HG03571 (cell line): ENCODE results near the gene HCFC1.

Experiments used
- ATAC-seq: cut with Tn5 transposase; IDR thresholded peaks from one replicate; pipeline ENCODE4 v1.9.1; 2021; ENCODE audit not compliant: unreplicated experiment

Gene HCFC1

DNA sequence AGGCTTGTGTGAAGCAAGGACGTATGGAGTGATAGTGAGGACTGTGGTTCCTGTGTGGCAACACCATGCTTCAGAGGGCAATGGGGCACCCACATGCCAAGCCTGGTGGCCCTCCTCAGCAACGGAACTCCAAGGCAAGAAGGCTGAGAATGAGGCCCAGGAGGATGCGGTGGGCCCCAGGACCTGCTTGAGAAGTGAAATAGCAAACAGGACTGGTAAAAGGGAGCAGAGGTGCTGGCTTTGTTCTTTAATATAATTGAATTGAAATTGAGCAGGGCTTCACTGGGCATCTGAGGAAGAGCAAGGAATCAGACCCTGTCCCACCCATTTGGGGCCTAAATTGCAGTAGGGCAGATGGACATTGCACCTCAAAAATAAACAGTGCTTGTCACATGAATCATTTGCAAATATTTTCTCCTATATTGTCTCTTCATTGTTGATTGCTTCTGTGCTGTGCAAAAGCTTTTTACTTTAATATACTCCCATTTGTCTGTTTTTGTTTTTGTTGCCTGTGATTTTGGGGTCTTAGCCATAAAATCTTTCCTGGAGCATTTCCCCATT is 3.2 kb upstream of the HCFC1 start:
- no peak for ATAC-seq

DNA sequence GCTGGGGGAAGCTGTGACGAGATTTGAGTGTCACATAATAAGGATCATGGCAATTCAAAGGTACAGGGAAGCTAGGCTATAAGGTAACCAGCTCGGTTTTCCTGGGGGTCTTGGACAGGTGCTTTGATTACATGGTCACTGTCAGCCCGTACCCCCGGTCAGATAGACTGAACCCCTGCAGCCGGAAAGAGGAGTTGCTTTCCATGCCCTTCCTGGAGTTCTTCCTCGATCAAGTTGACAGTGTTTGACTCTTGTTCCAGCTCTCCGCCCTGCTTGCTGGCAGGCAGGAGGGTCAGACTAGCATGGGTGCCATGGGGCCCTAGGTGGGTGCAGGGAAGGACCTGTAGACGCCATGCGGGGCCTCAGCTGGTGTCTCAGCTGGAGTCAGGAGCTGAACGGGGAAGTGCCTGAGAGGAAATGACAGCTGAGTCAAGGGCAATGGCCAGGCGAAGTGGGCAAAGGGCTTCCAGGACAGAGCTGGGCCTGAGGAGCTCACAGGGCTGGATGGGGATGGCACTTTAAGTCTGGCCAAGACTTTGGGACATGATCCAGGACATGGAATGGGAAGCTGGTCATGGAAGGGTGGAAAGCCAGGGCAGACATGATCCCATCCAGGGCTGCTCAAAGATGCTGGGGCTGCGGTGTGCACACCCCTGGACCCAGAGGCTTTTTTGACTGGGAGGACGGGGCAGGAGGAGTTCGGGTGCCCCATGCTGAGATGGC is 2.5 kb upstream of the HCFC1 start:
- ATAC-seq = no peak

DNA sequence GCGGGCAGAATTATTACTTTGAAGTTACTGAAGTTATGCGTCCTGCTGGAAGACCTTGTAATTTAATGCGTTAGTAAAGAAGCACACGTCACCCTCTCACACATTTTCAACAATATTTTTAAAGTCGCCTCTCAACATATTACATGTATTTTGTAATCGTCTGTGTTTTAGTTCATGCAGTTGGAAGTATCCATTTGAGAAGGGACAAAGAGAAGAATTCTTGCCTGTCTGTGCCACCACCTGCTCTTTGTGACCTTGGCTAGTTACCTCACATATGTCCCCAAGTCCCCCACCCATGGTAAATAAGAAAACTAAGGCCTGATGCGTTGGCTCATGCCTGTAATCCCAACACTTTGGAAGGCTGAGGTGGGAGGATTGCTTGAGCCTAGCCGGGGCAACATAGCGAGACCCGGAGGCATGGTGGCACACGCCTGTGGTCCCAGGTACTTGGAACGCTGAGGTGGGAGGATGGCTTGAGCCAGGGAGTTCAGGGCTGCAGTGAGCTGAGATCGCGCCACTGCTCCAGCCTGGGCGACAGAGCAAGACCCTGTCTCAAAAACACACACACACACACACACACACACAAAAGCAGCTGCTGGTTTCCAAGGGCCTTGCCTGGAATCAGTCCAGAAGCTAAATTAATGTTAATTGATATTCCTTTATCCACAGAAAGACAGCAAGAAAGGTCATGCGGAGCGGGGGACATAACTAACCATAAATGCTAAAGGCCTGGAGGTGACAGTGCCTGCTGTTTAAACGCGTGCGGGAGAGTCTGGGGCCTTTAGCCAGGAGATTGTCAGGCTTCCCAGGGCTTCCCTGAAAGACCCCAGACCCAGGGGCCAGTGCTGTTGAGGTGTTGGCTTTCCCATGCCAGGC is 1.7 kb upstream of the HCFC1 start:
- ATAC-seq = no peak

DNA sequence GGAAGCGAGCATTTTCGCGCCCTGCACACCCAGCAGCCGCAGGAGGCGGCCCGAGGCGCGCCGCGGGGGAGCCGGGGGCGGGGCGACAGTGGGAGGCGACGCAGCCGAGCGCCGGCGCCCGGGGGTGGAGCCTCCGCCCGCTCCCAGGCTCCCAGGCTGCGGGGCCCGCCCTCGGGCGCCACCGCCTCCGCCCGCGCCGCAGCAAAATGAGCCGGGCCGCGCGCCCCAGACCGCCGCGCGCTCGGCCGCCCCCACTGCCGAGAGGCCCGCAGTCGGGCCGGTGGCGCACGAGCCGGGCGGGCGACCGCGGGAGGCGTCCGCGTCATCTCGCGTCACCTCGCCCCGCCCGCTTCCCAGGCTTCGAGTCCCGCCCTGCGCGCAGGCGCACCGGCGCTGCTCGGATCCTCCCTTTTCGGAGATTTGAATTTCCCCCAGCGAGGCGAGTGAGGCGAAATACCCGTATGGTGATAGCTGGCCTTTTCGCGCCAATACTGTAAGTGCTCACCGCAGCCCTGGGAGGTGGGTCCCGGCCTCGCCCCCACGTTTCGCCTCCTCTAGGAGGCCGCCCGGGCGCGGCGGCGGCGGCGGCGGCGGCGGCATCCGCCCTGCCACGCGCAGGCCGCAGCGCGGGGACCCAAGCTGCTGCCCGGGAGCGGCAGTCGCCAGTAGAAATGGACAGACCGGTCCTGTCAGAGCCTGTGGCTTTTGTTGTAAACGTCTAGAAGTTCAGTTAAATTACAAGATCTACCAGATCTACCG is 929 bp upstream of the HCFC1 start, which contains the start of gene TMEM187:
TMEM187 (plus strand) TSS at position 387 of the 759 bp plus-strand sequence. CDS start 9,309 bp downstream, outside the sequence.
- peak; percentile 41 for ATAC-seq

DNA sequence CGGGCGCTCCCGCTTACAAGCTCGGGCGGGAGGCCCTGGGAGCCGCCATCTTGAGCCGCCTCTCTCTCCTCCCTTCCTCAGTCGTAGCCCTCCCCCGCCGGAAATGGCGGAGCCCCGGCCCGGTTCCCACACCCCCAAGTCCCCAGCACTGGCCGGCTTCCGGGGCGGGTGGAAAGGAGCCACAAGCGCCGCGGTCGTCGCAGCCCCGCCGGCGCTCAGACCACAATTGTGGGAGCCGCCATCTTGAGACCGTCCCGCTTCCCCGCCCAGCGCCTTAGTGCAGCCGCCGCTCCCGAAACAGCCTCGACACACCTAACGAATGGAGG is 531 bp downstream of the HCFC1 start:
- ATAC-seq = peak; percentile 31

DNA sequence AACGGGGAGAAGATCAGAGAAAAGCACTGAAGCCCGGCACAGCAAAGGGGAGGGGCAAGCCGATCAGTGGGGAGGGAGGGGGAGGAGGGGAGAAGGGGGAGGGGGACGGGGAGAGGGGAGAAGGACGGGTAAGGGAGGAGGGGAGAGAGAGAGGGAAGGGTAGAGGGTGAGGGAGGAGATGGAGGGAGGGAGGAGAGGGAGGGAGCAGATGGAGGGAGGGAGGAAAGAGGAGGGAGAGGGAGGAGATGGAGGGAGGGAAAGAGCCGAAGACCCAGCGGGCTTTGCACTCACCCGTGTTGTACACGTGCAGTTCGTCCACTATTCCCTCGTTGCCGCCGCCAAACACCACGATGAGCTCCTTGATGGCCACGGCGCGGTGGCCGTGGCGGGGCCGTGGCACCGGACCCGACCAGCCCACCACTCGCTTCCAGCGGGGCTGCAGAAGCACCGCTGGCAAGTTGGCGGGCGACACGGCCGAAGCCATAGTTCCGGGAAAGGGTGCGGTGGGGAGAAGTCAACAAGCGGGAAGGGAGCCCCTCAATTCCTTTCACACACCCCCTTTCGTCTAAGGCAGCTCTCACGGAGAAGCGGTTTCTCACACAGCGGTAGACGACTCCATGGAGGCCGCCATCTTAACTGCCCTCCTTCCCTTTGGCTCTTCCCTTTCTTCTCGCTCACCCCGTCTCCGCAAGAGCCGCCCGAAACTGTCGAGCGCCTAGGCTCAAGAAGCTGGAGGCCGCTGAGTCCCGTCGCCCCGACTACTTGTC is 1.1 kb downstream of the HCFC1 start:
- no peak for ATAC-seq

DNA sequence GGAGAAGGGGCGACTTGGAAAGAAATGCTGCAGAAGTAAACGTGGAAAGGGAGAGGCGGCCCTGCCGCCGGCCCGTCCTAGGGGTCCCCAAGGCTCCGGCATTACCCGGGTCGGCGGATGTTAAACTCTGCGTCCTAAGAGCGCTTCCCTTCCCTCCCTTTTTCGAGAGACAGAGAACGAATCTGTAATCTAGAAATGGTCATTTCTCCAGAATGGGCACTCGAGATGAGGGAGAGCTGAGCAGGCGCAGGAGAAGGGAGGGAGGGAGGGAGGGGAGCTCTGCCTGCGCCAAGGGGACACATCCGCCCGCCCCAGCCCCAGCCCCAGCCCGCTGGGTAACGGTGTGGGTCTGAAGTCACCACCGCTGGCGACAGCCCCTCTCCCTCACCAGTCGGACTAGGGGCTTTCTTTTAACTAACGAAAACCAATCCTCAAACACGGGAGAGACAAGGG is 1.7 kb downstream of the HCFC1 start:
- no peak for ATAC-seq

DNA sequence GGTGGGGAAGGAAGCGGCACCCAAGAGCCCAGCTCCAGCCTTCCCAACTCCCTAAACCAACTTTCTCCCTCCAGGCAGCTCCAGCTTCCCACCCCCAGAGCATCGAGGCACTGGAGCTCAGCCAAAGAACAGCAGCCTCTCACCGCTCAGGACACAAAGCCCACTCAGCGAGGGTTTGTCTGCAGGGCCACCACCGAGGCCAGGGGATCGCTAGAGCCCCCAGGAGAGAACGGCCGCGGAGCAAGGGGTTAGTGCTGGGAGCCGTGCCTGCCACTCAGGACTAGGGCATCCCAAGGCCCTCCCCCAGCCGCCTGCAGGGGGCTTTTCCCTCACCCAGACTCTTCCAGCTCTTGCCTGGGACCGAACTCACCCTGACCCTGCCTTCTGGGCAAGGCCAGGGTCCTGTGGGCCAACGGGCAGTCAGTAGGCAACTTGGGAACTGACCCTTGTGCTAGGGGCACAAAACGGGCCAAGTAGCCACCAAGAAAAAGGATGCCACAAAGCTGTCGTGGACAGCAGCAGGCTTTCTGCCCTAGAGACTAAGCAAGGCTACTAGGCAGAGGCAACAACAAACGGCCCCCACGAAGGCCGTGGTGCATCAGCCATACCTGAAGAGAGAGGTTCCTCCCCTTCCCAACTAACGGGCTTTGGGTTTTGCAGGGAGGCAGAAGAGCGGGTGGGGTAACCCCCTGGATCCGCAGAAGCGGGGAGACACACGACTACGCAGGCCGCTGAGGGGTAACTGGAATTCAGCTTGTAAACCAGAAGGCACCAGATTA is 2.3 kb downstream of the HCFC1 start:
- no peak for ATAC-seq

DNA sequence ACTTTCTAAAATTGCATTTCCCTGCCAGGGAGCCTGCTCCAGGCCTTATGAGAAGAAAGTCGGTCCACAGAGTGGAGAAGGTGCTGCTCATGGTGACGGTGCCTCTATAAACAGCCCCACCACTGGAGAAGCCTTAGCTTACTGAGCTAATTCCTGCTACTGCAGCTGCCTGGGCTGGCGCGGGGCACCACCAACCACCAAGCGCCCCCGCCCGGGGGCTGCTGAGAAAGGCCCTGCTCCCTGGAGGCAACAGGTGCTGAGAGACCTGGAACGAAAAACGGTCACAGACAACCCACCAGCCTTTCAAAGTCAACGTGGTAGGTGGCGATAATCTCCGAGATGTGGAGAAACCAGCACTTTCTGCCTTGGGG is 2.9 kb downstream of the HCFC1 start:
- no peak for ATAC-seq

DNA sequence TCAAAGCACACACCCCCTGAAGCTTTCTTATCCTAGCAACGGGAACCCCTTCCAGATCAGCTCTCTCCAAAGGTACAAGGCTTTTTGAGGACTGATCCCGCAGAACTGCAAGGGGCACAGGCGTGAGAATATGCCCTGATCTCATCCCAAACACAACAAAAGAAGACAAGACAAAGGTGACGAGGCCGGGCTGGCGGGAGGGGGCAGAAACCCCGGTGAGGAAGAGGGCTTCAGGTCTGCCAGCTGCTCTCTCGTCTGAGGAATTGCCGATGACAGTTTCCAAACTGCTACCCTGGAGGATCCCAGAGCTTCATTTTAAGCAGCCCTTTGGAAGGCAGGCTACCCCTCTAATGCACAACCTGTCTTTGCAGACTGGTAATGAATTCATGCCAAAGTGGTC is 3.4 kb downstream of the HCFC1 start:
- ATAC-seq = no peak

DNA sequence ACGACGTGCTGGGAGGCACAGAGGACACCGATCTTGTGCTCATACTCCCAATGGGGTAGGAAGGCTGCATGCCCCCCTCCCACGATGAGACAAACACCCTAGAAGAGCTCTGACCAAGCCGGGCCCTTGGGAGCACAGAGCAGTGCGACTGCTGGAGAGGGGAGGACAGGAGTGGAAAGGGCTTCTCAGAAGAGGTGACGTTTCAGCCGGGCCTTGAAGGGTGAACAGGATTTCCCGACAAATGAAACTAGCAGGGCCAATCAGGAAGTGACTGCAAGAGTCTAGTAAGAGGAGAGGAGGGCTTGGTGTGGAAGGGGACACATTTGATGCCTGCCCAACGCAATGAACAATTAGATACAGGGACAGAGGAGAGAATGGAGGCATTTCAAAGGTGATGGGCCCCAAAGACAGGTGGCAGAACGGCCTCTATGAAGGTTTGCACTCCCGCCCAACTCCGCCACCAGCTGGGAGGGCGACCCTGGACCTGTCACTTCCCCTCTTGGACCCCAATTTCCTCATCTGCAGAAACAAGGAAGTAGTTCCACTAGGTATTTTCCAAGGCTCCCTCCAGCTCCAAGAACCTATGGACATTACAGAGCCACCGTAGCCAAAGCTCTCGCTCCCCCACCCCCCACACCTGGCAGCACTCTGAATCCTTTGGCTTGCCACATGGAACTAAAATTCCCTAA is 3.9 kb downstream of the HCFC1 start:
- ATAC-seq = no peak

DNA sequence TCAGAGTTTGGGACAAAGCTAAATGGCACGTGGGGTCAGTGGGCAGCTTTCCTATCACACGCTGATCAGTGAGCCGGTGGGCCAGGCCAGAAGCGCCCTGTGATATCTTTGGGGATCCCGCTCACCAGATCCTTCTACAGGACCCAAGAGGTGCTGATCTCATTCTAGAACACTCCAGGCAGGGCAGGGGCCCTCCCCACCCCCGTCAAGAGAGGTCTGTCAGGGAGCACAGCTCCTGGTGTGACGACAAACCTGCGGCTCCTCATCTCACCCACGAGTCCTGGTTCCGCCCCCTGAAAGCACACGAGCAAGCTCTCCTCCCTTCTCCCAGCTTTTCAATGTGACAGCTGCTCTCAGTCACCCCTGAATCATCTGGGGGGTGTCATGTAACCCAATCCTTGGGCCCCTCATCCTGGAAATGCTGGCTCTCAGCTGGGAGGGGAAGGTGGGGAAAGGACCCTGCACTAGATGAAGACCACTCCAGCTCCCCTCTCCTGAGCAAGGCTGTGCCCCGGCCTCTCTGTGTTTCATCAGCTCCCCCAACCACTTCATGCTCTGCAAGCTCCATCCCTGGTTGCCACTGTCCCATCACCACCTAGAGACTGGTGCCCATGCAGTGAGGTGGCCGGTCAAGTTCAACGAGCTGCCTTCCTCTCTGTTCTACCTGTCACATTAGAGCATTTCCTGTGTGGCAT is 4.6 kb downstream of the HCFC1 start:
- ATAC-seq = no peak

DNA sequence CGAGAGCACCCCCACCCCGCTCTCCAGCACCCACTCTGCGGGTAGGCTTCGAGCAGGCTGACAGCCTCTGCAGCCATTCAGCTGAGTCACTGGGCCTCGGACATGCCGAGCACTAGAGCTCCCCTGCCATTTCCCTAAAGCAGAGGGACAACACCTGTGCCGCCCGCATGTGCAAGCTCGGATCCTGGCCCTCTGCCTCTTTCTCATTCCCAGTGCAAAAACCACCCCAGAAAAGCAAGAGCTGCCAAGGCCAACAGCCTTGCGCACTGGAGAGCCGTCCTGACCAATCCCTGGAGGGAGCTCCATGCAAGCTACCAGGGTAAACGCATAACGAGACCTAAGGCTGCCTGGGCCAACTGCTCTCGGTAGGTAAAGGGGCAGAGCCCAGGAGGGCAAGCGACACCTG is 5.3 kb downstream of the HCFC1 start:
- no peak for ATAC-seq

DNA sequence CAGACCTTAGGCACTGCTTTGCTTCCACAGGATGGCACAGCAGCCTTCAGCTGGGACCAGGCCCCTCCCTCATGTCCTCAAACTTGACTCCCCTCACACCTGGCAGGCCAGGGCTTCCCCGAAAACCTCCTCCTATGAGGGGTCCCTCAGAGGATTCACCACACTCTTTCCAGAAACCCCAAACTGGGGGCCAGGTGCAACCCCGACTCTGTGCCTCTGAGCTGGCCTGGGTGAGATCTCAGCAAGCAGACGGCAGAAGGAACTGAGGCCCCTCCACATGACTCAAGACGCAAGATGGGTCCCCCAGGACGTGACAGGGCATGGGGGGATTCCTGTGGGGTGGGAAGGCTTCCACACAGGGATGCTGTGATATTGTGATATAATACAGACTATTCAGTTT is 6.2 kb downstream of the HCFC1 start:
- no peak for ATAC-seq

DNA sequence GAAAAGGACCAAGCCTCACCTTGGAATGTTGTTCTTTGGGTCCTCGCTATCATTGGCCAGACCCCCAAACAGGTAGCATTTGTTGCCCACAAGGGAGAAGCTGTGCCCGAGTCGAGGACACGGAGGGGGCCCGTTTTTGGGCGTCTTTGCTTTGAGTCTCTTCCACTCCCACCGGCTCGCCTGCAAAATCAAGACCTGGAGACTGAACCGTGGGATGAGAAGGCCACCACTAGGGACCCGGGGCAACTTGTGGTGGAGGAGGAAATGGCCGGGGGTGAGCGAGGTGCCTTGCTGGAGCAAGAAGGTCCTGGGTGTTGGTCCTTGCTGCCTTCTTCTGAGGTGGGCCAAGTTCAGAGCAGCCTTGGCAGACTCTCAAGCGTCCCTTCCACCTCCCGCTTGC is 7.5 kb downstream of the HCFC1 start:
- no peak for ATAC-seq

DNA sequence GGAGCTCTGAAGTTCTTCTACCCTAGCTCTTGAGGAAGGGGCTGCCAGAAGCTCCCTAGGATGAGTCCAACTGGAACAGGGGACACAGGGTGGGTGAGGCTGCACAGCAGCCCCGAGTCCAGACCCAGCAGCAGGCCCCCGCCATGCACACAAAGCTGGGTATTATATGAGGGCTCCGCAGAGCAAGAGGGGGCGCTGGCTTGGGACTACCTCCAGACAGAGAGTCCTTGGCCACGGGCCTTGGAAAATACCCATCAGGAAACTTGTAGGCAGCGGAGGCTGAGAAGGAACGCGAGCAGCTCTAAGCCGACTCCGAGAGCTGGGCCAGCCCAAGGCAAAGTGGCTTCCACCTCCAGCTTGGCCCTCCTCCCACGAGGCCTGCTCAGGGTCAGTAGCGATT is 8.1 kb downstream of the HCFC1 start:
- no peak for ATAC-seq

DNA sequence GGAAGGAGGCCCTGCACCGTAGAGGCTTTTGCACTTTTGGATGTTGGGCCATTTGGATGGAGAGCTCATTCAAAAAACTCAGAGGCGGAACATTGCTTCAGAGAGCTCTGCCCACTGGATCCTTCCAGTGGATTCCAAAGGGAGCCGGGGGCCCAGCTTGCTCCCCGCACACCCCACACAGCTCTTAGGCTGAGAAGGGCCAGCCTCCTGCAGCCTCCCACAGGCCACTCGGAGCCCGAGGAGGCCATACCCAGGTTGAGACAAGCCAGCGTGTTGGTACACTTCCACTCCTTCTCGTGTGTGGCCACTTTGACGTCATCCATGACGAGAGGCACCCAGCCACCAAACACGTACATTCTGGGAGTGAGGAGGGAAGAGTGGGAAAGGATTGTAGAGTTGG is 10.3 kb downstream of the HCFC1 start:
- ATAC-seq = no peak

DNA sequence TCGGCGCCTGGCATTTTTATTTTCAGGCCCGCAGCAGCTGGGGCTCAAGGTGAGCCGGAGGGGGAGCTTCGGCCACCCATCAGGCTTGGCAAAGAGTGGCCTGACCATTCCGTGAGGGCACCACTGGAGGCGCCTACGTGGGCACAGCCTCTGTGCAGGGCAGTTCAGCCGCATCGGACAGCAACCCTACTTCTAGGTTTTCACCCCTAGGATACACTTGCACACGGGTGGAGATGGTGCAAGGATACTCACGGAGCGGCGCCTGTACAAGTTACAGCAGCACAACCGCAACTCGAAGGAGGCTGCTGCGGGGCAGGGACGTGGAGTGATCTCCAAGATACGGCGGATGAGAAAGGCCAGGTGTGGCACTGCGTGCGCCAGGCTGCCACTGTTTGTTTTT is 10.8 kb downstream of the HCFC1 start:
- ATAC-seq = no peak

DNA sequence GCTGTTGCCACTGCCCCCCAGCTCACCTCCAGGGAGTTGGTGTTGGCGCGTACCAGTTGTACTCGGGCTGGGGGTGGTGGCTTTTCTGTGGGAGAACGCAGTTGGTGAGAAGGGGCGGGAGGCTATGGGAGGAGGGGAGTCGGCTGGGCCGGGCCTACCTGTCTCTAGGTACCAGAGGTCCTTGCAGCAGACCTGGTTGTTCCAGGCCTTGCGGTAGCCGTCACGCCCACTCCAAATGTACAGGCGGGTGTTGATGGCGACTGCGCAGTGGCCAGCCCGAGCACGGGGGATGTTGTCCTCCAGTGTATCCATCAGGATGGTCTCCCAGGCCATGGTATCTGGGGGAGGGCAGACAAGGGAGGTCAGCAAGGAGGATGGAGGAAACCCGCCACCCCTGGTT is 11.5 kb downstream of the HCFC1 start:
- no peak for ATAC-seq
